DND-41 (cell line): Measurements from ENCODE around the gene NEDD4L.

Experiments
- ATAC-seq: fragments of 200-7000 bp; cut with Tn5 transposase; 3 replicates; pipeline ENCODE4 v1.9.1; 2021; ENCODE audit warnings: low read depth; ENCODE audit not compliant: insufficient read depth
- DNase-seq: peaks from one replicate; pipeline ENCODE4 v3.0.0-alpha.2; 2020
- H2AFZ ChIP-seq: 2 replicates; pipeline ENCODE4 v1.6.0; 2012; ENCODE audit warnings: low read depth, low read length
- H3K27ac ChIP-seq: 2 replicates; pipeline ENCODE4 v1.5.1; 2012; ENCODE audit warnings: low read length, inconsistent platforms
- H3K27me3 ChIP-seq: fragments of 200-600 bp; sonication (generic); 2 replicates; pipeline ENCODE4 v1.6.0; 2012; ENCODE audit warnings: low read length, mild to moderate bottlenecking, inconsistent platforms; ENCODE audit not compliant: insufficient read depth, poor library complexity
- H3K36me3 ChIP-seq: 2 replicates; pipeline ENCODE4 v1.5.1; 2012; ENCODE audit warnings: low read length, inconsistent platforms; ENCODE audit not compliant: insufficient read depth
- H3K4me1 ChIP-seq: 2 replicates; pipeline ENCODE4 v1.5.1; 2012; ENCODE audit warnings: mild to moderate bottlenecking, low read length; ENCODE audit not compliant: insufficient read depth
- H3K4me2 ChIP-seq: 2 replicates; pipeline ENCODE4 v1.6.0; 2012; ENCODE audit warnings: mild to moderate bottlenecking, moderate library complexity, low read length, inconsistent platforms; ENCODE audit not compliant: insufficient read depth
- H3K4me3 ChIP-seq, 2 experiments: fragments of 200-600 bp in 1 of 2; shearing (Covaris generic) in 1 of 2; 2 replicates each; pipeline ENCODE4 v1.5.1; 2012 to 2016; ENCODE audit warnings: inconsistent platforms in 2 of 2, low read length in 2 of 2, mild to moderate bottlenecking in 2 of 2, low read depth in 1 of 2, moderate library complexity in 1 of 2
- H3K79me2 ChIP-seq: 2 replicates; pipeline ENCODE4 v1.6.0; 2012; ENCODE audit warnings: low read length, inconsistent platforms; ENCODE audit not compliant: insufficient read depth
- H3K9ac ChIP-seq: 2 replicates; pipeline ENCODE4 v1.6.0; 2012; ENCODE audit warnings: low read depth, mild to moderate bottlenecking, inconsistent platforms, low read length, moderate library complexity
- H3K9me3 ChIP-seq: 2 replicates; pipeline ENCODE4 v1.5.1; 2012; ENCODE audit warnings: low read length, moderate library complexity, mild to moderate bottlenecking, inconsistent platforms; ENCODE audit not compliant: insufficient read depth, severe bottlenecking
- H4K20me1 ChIP-seq: 2 replicates; pipeline ENCODE4 v1.6.0; 2012; ENCODE audit warnings: low read length; ENCODE audit not compliant: insufficient read depth
- CTCF ChIP-seq: IDR thresholded peaks from 2 replicates; pipeline ENCODE4 v1.5.1; 2012; ENCODE audit warnings: borderline replicate concordance, low read length, moderate library complexity, mild to moderate bottlenecking; ENCODE audit not compliant: poor library complexity, severe bottlenecking; ENCODE audit errors: extremely low read depth
- EZH2 ChIP-seq: IDR thresholded peaks from 3 replicates; pipeline ENCODE4 v1.6.1; 2012; ENCODE audit warnings: borderline replicate concordance, low read depth, mild to moderate bottlenecking, moderate library complexity, low read length, inconsistent platforms; ENCODE audit not compliant: severe bottlenecking

Gene NEDD4L

GRCh38 chr18:58337285-58337684 is 293.3 kb downstream of the NEDD4L start:
- Histone ChIP-seq H3K9me3 (no peaks in the 10 kb centered on the region), H3K4me3 (no peak overlapping the region), H3K9ac (no peak overlapping the region), H3K36me3 (no peaks in the 10 kb centered on the region), H3K4me2 (no peak overlapping the region), H3K27ac (no peak overlapping the region), H3K79me2 (no peaks in the 10 kb centered on the region), H2AFZ (no peak overlapping the region), H3K27me3 (no peaks in the 10 kb centered on the region), H4K20me1 (no peaks in the 10 kb centered on the region), H3K4me1 (no peaks in the 10 kb centered on the region)
- TF ChIP-seq CTCF = no peak
- no peak for TF ChIP-seq EZH2
- no peak for DNase-seq
- no peak for ATAC-seq

DNA sequence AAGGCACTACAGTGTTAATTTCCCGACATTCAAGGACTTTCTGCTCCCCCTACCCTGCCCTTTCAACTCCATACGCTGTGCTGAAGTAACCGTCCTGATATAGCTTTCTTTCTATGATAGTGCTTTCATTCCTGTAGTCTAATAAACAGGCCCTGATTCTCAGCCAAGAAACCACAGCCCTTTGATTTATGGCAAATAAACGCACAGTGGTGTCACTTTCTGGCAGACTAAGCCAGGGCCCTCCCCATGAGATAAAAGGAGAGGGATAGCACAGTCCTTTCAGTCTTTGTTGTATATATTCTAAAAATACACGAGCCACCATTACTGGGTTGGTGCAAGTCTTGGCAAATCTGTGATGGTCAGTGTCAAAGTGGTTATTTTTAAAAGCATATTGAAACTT is 293.7 kb downstream of the NEDD4L start:
- Histone ChIP-seq H3K9me3 (no peaks in the 10 kb centered on the region), H3K27me3 (no peaks in the 10 kb centered on the region), H3K9ac (no peak overlapping the region), H3K36me3 (no peaks in the 10 kb centered on the region), H3K4me3 (no peak overlapping the region), H4K20me1 (no peaks in the 10 kb centered on the region), H2AFZ (no peak overlapping the region), H3K4me1 (no peaks in the 10 kb centered on the region), H3K27ac (no peak overlapping the region), H3K79me2 (no peaks in the 10 kb centered on the region), H3K4me2 (no peak overlapping the region)
- DNase-seq = no peak
- no peak for TF ChIP-seq CTCF
- no peak for TF ChIP-seq EZH2
- ATAC-seq = no peak

GRCh38 chr18:58338141-58338540 is 294.1 kb downstream of the NEDD4L start:
- no peaks in the 10 kb centered on the region for H3K36me3 ChIP-seq
- no peak for TF ChIP-seq CTCF
- no peak for TF ChIP-seq EZH2
- no peak overlapping the region for H3K4me2 ChIP-seq
- no peaks in the 10 kb centered on the region for H3K4me1 ChIP-seq
- H3K27me3 ChIP-seq = no peaks in the 10 kb centered on the region
- no peak overlapping the region for H2AFZ ChIP-seq
- H3K9me3 ChIP-seq = no peaks in the 10 kb centered on the region
- H3K9ac ChIP-seq = no peak overlapping the region
- no peak for DNase-seq
- H3K4me3 ChIP-seq = no peak overlapping the region
- no peak overlapping the region for H3K27ac ChIP-seq
- ATAC-seq = no peak
- H4K20me1 ChIP-seq = no peaks in the 10 kb centered on the region
- H3K79me2 ChIP-seq = no peaks in the 10 kb centered on the region
